LNCaP clone FGC (cell line): ENCODE results near the gene TMEM198.

Experiments
- DNase-seq: peaks from one replicate; pipeline ENCODE4 v3.0.0-alpha.2; 2011; ENCODE audit warnings: low read depth
- H3K4me3 ChIP-seq: 2 replicates; pipeline ENCODE4 v1.5.1; 2011; ENCODE audit warnings: mild to moderate bottlenecking, low read depth, low read length, control low read depth
- CTCF ChIP-seq: IDR thresholded peaks from 2 replicates; pipeline ENCODE4 v1.5.1; 2012; ENCODE audit warnings: mild to moderate bottlenecking; ENCODE audit not compliant: control insufficient read depth, insufficient read depth; ENCODE audit errors: extremely low read depth

TMEM198 gene

GRCh38 chr2:219565130-219566080 lies 21.6 kb downstream of the TMEM198 start:
- H3K4me3 ChIP-seq, result no peak overlapping the region
- TF ChIP-seq CTCF, result no peak
- DNase-seq, result no peak

GRCh38 chr2:219566640-219567039 lies 22.8 kb downstream of the TMEM198 start:
- no peak overlapping the region for H3K4me3 ChIP-seq
- TF ChIP-seq CTCF, result no peak
- no peak for DNase-seq

GRCh38 chr2:219567131-219567530 lies 23.3 kb downstream of the TMEM198 start:
- no peak for TF ChIP-seq CTCF
- no peak overlapping the region for H3K4me3 ChIP-seq
- no peak for DNase-seq

- H3K4me3 ChIP-seq, result no peak overlapping the region
- no peak for DNase-seq
- no peak for TF ChIP-seq CTCF
Observed at GRCh38 chr2:219567791-219568361, 24.0 kb downstream of the TMEM198 start.

GRCh38 chr2:219569041-219569440 lies 25.2 kb downstream of the TMEM198 start:
- no peak for TF ChIP-seq CTCF
- no peak overlapping the region for H3K4me3 ChIP-seq
- no peak for DNase-seq

- TF ChIP-seq CTCF, result no peak
- DNase-seq, result no peak
- H3K4me3 ChIP-seq, result no peak overlapping the region
Observed at GRCh38 chr2:219569635-219570034, 25.8 kb downstream of the TMEM198 start.
